Hematopoietic multipotent progenitor cell treated with erythropoietin and hydrocortisone succinate and interleukin-3 and kit ligand, for 17 days (in vitro differentiated cells): ENCODE data around the gene AACS.
A peak's percentile ranks its signal among the peaks of the same experiment; 100 is the strongest.

Experiments
- DNase-seq: peaks from one replicate; pipeline ENCODE4 v3.0.0-alpha.2; 2015; ENCODE audit warnings: low spot score

The AACS gene

DNA sequence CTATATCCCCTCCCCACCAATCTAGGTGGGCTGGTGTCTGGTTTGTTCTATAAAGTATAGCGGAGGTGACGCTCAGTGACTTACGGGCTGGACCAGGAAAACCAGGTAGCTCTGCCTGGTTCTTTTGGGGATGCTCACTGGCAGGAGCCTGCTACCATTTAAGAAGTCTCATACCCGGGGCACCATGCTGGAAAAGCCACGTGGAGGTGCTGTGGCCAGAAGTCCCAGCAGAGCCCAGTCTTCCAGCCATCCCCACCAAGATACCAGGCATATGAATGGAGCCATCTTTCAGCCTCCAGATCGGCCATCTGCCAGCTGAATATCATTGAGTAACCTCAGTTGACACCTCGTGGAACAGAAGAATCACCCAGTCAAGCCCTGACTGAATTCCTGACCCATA lies 87.2 kb downstream of the AACS start:
- no peak for DNase-seq

- DNase-seq, result no peak
Measured at GRCh38 chr12:125155366-125155765, 90.1 kb downstream of the AACS start.

- DNase-seq, result no peak
Measured at GRCh38 chr12:125157177-125157576, 91.9 kb downstream of the AACS start.

GRCh38 chr12:125159702-125160101 lies 94.5 kb downstream of the AACS start:
- DNase-seq, result no peak

- no peak for DNase-seq
Measured at GRCh38 chr12:125160281-125160955, 95.2 kb downstream of the AACS start.

DNA sequence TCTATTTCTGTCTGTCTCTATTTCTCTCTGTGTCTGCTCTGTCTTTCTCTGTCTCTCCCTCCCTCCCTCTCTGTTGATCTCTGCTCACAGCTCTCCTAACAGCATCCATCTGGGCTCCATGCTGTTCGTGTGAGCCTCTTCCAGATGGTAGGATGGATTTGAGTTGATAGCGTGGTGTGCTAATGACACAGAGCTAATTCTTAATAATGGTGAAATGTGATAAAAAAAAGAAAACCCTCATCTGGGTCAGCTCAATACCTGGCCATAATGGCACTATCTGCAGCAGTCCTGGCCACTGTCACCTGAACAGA lies 96.4 kb downstream of the AACS start:
- no peak for DNase-seq

GRCh38 chr12:125162489-125163028 lies 97.3 kb downstream of the AACS start:
- no peak for DNase-seq

DNA sequence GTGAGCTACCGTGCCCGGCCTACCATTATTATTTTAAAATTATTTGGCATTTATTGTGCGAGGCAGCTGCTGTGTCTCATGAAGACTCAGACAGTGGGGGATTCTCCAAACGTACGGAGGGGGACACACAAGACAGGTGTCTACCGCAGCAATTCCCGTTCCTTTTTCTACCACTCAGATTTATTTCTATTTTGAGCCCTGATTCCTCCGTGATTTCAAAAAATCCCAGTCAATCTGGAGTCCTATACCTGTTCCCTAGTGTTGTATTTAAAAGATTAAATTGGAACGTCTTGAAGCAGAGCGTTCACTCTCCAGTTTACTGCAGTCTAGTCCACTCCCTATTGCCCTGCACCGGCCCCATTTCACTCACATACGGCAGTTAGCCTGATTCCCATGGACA lies 97.9 kb downstream of the AACS start:
- DNase-seq, result no peak

DNA sequence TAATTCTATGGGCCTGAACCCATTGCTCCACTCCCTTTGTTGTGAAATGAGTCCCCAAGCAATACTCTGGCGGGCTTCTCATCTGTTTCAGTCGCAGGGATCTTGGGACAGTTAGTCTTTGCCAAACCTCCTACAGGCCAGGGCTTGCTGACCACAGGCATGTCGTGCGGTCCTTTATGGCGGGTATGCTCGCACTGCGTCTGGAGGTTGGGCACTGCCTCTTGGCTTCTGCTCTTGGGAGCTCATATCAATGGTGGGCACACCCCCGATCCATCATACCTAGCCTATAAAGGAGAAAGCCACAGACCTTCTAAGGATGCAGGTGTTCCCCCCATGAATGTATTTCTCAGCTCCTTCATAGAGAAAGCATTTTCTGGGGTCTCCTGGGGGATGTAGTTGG lies 99.3 kb downstream of the AACS start:
- no peak for DNase-seq

DNA sequence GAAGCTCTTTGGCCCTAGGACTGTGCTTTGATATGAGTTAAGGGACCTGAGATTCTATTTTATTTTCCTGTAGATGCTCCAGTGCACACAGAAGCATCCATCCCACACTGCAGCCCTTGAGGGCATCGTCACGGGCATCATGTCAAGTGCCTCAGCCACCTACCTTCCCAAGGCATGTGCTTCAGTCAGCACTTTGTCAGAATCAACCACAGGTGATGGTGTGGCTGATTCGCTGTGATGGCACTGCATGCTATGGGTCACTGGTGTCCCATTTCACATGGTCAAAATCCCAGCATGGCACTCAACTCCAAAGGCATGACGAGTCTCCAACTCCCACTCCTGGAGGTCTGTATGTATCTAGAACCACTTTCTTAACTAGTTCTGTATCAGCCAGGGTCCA lies 100.8 kb downstream of the AACS start:
- no peak for DNase-seq

DNA sequence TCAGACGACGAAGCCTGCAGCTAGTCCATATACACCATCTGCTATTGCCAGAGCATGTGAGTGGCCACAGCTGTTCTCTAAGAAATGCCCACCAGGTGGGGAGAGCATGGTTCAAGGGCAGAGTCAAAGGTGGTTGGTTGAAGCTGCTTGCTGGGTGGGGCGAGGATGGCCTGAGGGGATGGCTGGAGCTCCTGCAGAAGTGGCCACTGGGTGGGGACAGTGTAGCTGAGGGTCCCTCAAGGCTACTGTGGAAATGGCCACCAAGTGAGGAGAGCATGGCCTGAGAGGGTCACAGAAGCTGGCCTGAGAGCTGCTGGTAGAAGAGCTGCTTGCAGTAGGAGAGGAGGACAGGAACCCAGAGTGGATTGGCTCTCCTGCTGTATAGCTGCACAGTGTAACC lies 102.4 kb downstream of the AACS start:
- DNase-seq, result no peak

DNA sequence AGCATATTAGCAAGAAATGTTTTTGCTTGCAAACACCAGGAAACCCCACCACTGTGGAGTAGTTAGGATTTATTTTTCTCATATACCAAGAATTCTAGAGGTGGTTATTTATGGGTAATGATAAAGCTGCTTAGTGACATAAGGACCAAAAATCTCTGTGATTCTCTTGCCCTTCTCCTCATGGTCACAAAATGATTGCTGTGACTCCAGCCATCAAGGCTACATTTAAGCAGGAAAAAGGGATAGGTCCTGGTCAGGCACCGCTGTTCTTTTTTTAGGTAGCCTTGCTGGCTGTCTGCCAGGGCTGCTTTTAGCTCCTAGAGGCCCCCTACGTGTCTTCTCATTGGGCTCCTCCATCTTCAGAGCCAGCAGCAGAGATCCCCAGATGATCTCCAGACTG lies 104.2 kb downstream of the AACS start:
- DNase-seq, result no peak

DNA sequence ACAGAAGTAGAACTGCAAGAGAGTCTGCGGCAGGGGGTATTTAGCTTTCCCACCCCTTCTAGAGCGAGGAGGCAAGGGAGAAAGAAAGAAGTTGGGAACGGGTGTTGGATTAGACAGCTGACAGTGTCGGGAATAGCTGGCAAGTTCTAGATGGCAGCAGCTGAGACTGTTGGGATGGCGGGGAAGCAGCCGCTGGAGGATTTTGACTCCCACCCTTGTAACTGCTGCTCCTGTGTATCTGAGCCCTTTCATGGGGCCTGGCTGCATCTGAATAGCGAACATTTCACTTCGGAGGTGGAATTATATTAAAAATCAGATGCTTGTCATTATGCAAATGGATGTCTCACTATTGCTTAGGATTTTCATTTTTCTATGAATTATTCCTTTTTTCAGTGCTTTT lies 104.6 kb downstream of the AACS start:
- no peak for DNase-seq

- DNase-seq, result no peak
Measured at GRCh38 chr12:125171267-125171666, 106.0 kb downstream of the AACS start.

GRCh38 chr12:125172231-125172850 lies 107.1 kb downstream of the AACS start:
- DNase-seq, result no peak

DNA sequence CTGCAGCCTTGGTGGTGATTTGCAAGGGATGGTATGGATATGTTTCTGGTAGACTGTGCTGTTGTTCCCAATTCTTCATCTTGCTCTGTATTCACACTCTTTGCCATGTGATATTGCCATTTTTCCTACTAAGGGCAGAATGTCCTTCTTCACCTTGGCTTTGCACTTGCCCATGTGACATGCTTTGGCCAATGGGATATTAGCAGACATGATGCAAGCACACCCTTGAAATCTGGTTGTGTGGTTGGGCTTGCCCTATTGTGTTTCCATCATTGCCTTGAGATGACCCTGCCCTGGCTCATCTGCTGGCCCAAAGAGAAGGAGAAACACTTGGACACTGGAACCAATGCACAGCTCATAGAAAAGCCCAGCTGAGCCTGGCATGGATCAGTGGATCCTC lies 110.3 kb downstream of the AACS start:
- no peak for DNase-seq

GRCh38 chr12:125178222-125178621 lies 113.0 kb downstream of the AACS start:
- DNase-seq, result no peak

GRCh38 chr12:125180144-125180543 lies 114.9 kb downstream of the AACS start:
- DNase-seq, result no peak

- DNase-seq, result no peak
Measured at GRCh38 chr12:125181107-125181506, 115.9 kb downstream of the AACS start.

- peak; percentile 74 for DNase-seq
Measured at GRCh38 chr12:125183187-125184067, 118.2 kb downstream of the AACS start.

GRCh38 chr12:125184213-125184967 lies 119.2 kb downstream of the AACS start:
- no peak for DNase-seq

DNA sequence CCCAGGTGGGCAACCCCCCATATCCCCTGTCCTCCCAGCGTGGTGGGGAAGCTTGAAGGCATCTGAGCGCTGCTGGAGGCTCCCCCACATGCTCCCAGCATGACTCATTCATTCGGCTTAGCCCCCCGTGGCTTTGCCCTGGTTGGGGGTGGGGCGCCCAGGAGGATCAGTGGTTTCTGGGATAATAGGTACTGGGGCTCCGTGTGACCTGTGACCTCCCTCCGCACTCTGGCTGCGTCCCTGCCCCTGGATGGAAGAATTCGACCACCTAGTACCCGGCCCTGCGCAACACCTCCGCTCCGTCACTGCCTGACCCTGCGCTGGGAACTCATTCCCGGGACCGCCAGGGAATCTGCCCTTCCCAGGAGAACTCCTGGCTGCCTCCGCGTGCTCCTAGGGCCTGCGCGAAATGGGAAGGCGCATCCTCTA lies 120.1 kb downstream of the AACS start:
- no peak for DNase-seq
